ENCODE measurements around the gene UNC93B1.

Gene UNC93B1

GRCh38 chr11:68003846-68004550 is at the start of gene UNC93B1:
TSS of gene UNC93B1 (minus strand) at chr11:68004097. CDS start at chr11:68004043, 54 bp downstream.
- peak; percentile 23 for DNase-seq

- DNase-seq = no peak
Observed at GRCh38 chr11:68053117-68053516, 49.2 kb upstream of the UNC93B1 start.

- DNase-seq = no peak
Observed at GRCh38 chr11:68052137-68052873, 48.4 kb upstream of the UNC93B1 start.

GRCh38 chr11:68051191-68052136 is 47.6 kb upstream of the UNC93B1 start:
- no peak for DNase-seq

GRCh38 chr11:68050371-68050841 is 46.5 kb upstream of the UNC93B1 start:
- no peak for DNase-seq

GRCh38 chr11:68049509-68050370 is 45.8 kb upstream of the UNC93B1 start:
- no peak for DNase-seq

- no peak for DNase-seq
Observed at GRCh38 chr11:68048681-68049508, 45.0 kb upstream of the UNC93B1 start.

GRCh38 chr11:68047437-68048290 is 43.8 kb upstream of the UNC93B1 start:
- DNase-seq = no peak

GRCh38 chr11:68044898-68045351 is 41.0 kb upstream of the UNC93B1 start:
- no peak for DNase-seq

- DNase-seq = no peak
Observed at GRCh38 chr11:68044145-68044813, 40.4 kb upstream of the UNC93B1 start.

- no peak for DNase-seq
Observed at GRCh38 chr11:68043349-68044144, 39.6 kb upstream of the UNC93B1 start.

- no peak for DNase-seq
Observed at GRCh38 chr11:68043029-68043348, 39.1 kb upstream of the UNC93B1 start.

- DNase-seq = no peak
Observed at GRCh38 chr11:68042219-68043028, 38.5 kb upstream of the UNC93B1 start.

GRCh38 chr11:68041617-68042218 is 37.8 kb upstream of the UNC93B1 start:
- no peak for DNase-seq

GRCh38 chr11:68040957-68041591 is 37.2 kb upstream of the UNC93B1 start:
- no peak for DNase-seq

GRCh38 chr11:68040101-68040956 is 36.4 kb upstream of the UNC93B1 start:
- DNase-seq = no peak

Measured in DMS79 (cell line).